Lung (tissue), 12 donors: ENCODE results near the gene SEC24C. TPM values are rescaled to one million over a fixed set of nuclear protein-coding genes. Genes with fewer than 3 reads are reported as not detected.
A peak's percentile ranks its signal among the peaks of the same experiment; 100 is the strongest.

Experiments
- ATAC-seq: fragments of 200-7000 bp; cut with Tn5 transposase; one replicate; pipeline ENCODE4 v1.9.1; 2020; ENCODE audit warnings: moderate number of reproducible peaks; ENCODE audit not compliant: insufficient read depth, low FRiP score
- DNase-seq, 3 donors: peaks; one replicate each; pipeline ENCODE4 v3.0.0-alpha.2; 2013 to 2017
- H3K27ac ChIP-seq, 2 donors: one replicate each; pipeline ENCODE4 v1.5.1; 2013; ENCODE audit warnings: mild to moderate bottlenecking in 2 of 2, moderate library complexity in 2 of 2, control low read depth in 1 of 2, inconsistent platforms in 1 of 2, low read depth in 1 of 2, low read length in 1 of 2
- H3K27me3 ChIP-seq, 3 donors: one replicate each; pipeline ENCODE4 v1.5.1; 2013; ENCODE audit warnings: low read length in 2 of 3; ENCODE audit not compliant: control insufficient read depth in 3 of 3, insufficient read depth in 3 of 3
- H3K36me3 ChIP-seq, 4 donors: one replicate each; pipeline ENCODE4 v1.5.1; 2013; ENCODE audit warnings: low read length in 4 of 4, mild to moderate bottlenecking in 1 of 4, moderate library complexity in 1 of 4; ENCODE audit not compliant: control insufficient read depth in 4 of 4, insufficient read depth in 4 of 4
- H3K4me1 ChIP-seq, 5 donors: one replicate each; pipeline ENCODE4 v1.5.1; 2013; ENCODE audit warnings: low read length in 5 of 5, mild to moderate bottlenecking in 2 of 5, moderate library complexity in 1 of 5; ENCODE audit not compliant: control insufficient read depth in 5 of 5, insufficient read depth in 5 of 5
- H3K4me3 ChIP-seq: one replicate; pipeline ENCODE4 v1.5.1; 2013; ENCODE audit warnings: mild to moderate bottlenecking, control low read depth, moderate library complexity
- H3K9ac ChIP-seq, 2 donors: one replicate each; pipeline ENCODE4 v1.5.1; 2013; ENCODE audit warnings: low read length in 2 of 2, control low read depth in 1 of 2; ENCODE audit not compliant: insufficient read depth in 1 of 2
- H3K9me3 ChIP-seq, 4 donors: one replicate each; pipeline ENCODE4 v1.5.1; 2013; ENCODE audit warnings: low read length in 3 of 4, mild to moderate bottlenecking in 1 of 4, moderate library complexity in 1 of 4; ENCODE audit not compliant: control insufficient read depth in 4 of 4, insufficient read depth in 3 of 4
- WGBS, 2 donors: extraction: QIAGEN DNeasy Blood & Tissue Kit; methylation state at CpG; one replicate each; pipeline ENCODE4 v1.1.7; 2013; 5-methylcytosine and 5-hydroxymethylcytosine counted together
- polyA plus RNA-seq, 2 donors: library from polyadenylated mRNA; stranded (reverse); fragments of 200-250 nt; gene quantifications; one replicate each; pipeline ENCODE4 v1.2.1, GENCODE V29; 2013
- total RNA-seq, 2 donors: library from RNA; depleted of rRNA in 1 of 2; stranded (reverse); fragments of >200 nt in 1 of 2; gene quantifications; one replicate each; pipeline ENCODE4 v1.2.1, GENCODE V29; 2014 to 2021
- TF ChIP-seq, protein P1 (sequence below): IDR thresholded peaks from 2 replicates; pipeline ENCODE4 v1.5.1; 2012; ENCODE audit warnings: mild to moderate bottlenecking; ENCODE audit errors: control extremely low read depth, extremely low read depth
- donor health status: control.
- donor health status: control.
- donor health status: Bipolar disorder and iron deficiency.
- donor health status: healthy.
- donor health status: DM: yes; HTN: yes; CAD: no.

SEC24C gene
- total and polyA plus RNA-seq, 4 donors, result 42.3 to 77.4 (median 57.4) TPM

DNA sequence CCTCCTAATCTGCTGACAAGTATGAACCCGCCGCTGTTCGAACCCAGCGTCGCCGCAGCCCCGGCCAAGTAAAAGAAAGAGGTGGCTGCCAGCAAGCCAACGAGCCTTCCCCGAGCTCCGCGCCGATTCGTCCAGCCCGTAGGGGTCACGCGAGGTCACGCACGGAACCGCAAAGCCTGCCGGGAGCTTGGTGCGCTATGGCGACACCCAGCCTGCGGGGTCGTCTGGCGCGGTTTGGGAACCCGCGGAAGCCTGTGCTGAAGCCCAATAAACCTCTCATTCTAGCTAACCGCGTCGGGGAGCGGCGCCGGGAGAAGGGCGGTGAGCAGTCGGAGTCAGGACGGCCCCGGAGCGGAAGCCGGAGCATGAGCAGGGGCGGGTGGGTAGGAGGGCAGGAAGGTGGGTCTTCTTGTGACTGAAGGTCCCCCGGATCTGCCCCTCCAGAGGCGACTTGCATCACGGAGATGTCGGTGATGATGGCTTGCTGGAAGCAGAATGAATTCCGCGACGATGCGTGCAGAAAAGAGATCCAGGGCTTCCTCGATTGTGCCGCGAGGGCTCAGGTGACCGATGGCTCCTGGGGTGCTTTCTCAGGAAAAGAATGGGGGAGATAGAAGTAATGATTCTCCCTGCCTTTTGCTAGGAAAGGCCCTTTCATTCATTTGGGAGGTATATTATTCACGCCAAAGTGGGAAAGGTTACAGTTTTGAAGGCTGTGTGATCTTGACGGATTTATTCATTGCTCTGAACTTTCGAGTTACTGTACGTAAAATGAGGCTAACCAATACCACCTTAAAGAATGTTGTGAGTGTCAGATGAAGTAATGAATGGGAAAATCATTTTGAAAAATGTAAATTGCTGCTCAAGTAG, 37.9 kb downstream of the SEC24C start, which contains the start of gene CHCHD1:
Gene CHCHD1, plus strand, starts transcription at position 170 of the 870 bp plus-strand sequence. Its CDS starts 28 bp downstream, at position 198.
- peak; percentile 95 to 97 (median 96) for DNase-seq
- TF ChIP-seq, protein P1, sequence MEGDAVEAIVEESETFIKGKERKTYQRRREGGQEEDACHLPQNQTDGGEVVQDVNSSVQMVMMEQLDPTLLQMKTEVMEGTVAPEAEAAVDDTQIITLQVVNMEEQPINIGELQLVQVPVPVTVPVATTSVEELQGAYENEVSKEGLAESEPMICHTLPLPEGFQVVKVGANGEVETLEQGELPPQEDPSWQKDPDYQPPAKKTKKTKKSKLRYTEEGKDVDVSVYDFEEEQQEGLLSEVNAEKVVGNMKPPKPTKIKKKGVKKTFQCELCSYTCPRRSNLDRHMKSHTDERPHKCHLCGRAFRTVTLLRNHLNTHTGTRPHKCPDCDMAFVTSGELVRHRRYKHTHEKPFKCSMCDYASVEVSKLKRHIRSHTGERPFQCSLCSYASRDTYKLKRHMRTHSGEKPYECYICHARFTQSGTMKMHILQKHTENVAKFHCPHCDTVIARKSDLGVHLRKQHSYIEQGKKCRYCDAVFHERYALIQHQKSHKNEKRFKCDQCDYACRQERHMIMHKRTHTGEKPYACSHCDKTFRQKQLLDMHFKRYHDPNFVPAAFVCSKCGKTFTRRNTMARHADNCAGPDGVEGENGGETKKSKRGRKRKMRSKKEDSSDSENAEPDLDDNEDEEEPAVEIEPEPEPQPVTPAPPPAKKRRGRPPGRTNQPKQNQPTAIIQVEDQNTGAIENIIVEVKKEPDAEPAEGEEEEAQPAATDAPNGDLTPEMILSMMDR, result no peak
- Histone ChIP-seq H3K27ac (peak within 1 kb of the TSS; percentile 80 to 81), H3K4me1 (peaks cover 3 to 32% (median 9%) of the 10 kb centered on the region in 5 donors), H3K36me3 (peaks cover 0 to 17% (median 5%) of the 10 kb centered on the region in 4 donors), H3K9me3 (no peaks in the 10 kb centered on the region), H3K9ac (peak within 1 kb of the TSS; percentile 70 to 97), H3K4me3 (peak within 1 kb of the TSS; percentile 65), H3K27me3 (no peaks in the 10 kb centered on the region)
- WGBS, 2 donors, result 0 to 1% methylated on average over 57 of the region's 57 CpGs
- peak; percentile 73 for ATAC-seq

DNA sequence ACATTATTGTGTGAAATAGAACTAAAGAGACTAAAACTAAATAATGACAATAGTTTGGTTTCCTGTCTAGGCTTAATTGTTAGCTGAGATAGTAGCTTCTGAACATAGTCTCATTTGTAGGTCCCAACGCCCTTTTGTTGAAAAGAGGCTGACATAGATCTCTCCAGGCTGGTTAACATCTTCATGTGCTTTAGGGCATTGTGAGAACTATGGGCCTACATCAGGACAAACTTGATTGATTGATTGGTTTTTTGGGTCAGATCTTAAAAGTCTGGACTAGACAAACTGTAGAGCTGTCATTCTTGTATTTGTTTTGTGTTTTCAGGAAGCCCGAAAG, 38.5 kb downstream of the SEC24C start:
- no peak overlapping the region for H3K27ac ChIP-seq
- 48 to 55% methylated on average over 2 of the region's 2 CpGs for WGBS, 2 donors
- H3K9ac ChIP-seq, result peak overlapping the region in 1 of 2 donors; percentile 97
- ATAC-seq (no peak), DNase-seq (no peak)
- TF ChIP-seq, protein P1, result no peak
- no peaks in the 10 kb centered on the region for H3K9me3 ChIP-seq
- no peaks in the 10 kb centered on the region for H3K27me3 ChIP-seq
- peaks cover 3 to 35% (median 12%) of the 10 kb centered on the region in 5 donors for H3K4me1 ChIP-seq
- H3K4me3 ChIP-seq, result no peak overlapping the region
- H3K36me3 ChIP-seq, result peaks cover 0 to 17% (median 4%) of the 10 kb centered on the region in 4 donors

DNA sequence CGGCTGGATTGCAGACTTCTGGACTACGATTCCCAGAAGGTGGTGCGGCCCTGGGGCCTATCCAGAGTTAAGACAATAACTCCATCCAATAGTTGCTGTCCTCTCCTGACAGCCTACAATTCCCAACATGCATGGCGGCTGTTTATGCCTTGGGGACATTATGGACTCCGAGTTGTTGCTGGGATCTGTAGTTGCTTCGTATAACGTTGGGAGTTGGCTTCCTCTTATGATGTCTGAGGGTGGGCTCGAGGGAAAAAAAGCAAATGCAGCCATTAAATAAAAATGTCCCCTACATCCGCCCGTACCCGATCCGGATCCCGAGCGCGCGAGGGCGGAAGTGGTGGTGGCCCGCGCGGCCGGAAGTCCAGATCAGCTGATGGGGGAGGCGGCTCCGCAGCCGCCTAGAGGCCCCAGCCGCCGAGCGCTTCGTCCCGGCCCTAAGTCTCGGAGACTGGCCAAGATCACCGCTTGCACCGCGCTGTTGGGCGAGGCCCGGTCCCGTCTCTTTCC, 41.1 kb downstream of the SEC24C start, which contains the start of gene ZSWIM8:
Gene ZSWIM8, plus strand, starts transcription at position 396 of the 510 bp plus-strand sequence. CDS start 273 bp downstream, outside the sequence.
- 0% methylated on average over 29 to 36 of the region's 36 CpGs for WGBS, 2 donors
- no peaks in the 10 kb centered on the region for H3K9me3 ChIP-seq
- ATAC-seq (peak; percentile 86), DNase-seq (peak; percentile 93 to 99 (median 99))
- peaks cover 0 to 19% (median 15%) of the 10 kb centered on the region in 4 donors for H3K36me3 ChIP-seq
- H3K27me3 ChIP-seq, result no peaks in the 10 kb centered on the region
- peak within 1 kb of the TSS; percentile 63 to 76 for H3K9ac ChIP-seq
- peaks cover 3 to 35% (median 16%) of the 10 kb centered on the region in 5 donors for H3K4me1 ChIP-seq
- H3K27ac ChIP-seq, result peak within 1 kb of the TSS; percentile 74 to 89
- TF ChIP-seq, protein P1, result no peak
- H3K4me3 ChIP-seq, result peak within 1 kb of the TSS; percentile 80
